ENCODE results near the gene CCHCR1. TPM values are rescaled to one million over a fixed set of nuclear protein-coding genes. Genes with fewer than 3 reads are reported as not detected.

CCHCR1 gene
- total and polyA plus RNA-seq, 2 of the 13 experiments (the other 11 are each of a cell fraction or from before 2014, with no cell fraction given), result 14.6 to 28.2 TPM

- no peak for TF ChIP-seq HOXA9 (CRISPR knock-in tag; IDR thresholded peaks at IDR 0.05; ENCODE audit: borderline replicate concordance)
- no peak for TF ChIP-seq MAFK (conservative IDR thresholded peaks at IDR 0.05 in 1 of 2, IDR thresholded peaks at IDR 0.05 in 1 of 2; ENCODE audit: low read length in 2 of 2)
- TF ChIP-seq PRMT3 (CRISPR knock-in tag; IDR thresholded peaks at IDR 0.05; ENCODE audit: borderline replicate concordance, low read depth), result 0 out of 2 replicates have a peak, but pooled peaks have one; percentile 15
- no peak for TF ChIP-seq POLR2AphosphoS2 (IDR thresholded peaks at IDR 0.05; ENCODE audit: low read depth, low read length)
- TF ChIP-seq ZBTB46 (CRISPR knock-in tag; IDR thresholded peaks at IDR 0.05; ENCODE audit: borderline replicate concordance), result no peak
- no peak for TF ChIP-seq CBX1 (IDR thresholded peaks at IDR 0.05; ENCODE audit: low read depth)
- TF ChIP-seq PREB (CRISPR knock-in tag; IDR thresholded peaks at IDR 0.05), result no peak
- TF ChIP-seq ZSCAN5A (CRISPR knock-in tag; IDR thresholded peaks at IDR 0.05; ENCODE audit: borderline replicate concordance), result no peak; the same call in 1 of the 2 replicates
- TF ChIP-seq ZSCAN29 (CRISPR knock-in tag; conservative IDR thresholded peaks at IDR 0.05), result 0 out of 2 replicates have a peak, but pooled peaks have one; percentile 18
- peak; percentile 87; the same call in 1 of the 2 replicates for TF ChIP-seq MEIS1 (CRISPR knock-in tag; IDR thresholded peaks at IDR 0.05; ENCODE audit: borderline replicate concordance)
- TF ChIP-seq POLR2AphosphoS5 (IDR thresholded peaks at IDR 0.05; ENCODE audit: low read depth, low read length), result peak; percentile 28; the same call in 1 of the 2 replicates
- TF ChIP-seq ZNF350 (CRISPR knock-in tag; IDR thresholded peaks at IDR 0.05; ENCODE audit: borderline replicate concordance, low read depth), result peak; percentile 38; the same call in 1 of the 2 replicates
- TF ChIP-seq NR3C1 (CRISPR knock-in tag; IDR thresholded peaks at IDR 0.05), result no peak
- TF ChIP-seq THAP11 (CRISPR knock-in tag; IDR thresholded peaks at IDR 0.05), result peak; percentile 36; the same call in 1 of the 2 replicates
- no peak for TF ChIP-seq ADNP (CRISPR knock-in tag; IDR thresholded peaks at IDR 0.05)
- no peak for TF ChIP-seq NONO (IDR thresholded peaks at IDR 0.05)
- TF ChIP-seq NONO (CRISPR knock-in tag; conservative IDR thresholded peaks at IDR 0.05), result peak; percentile 48; the same call in 1 of the 2 replicates
- TF ChIP-seq KDM5A (IDR thresholded peaks at IDR 0.05; ENCODE audit: borderline replicate concordance, low read length), result peak; percentile 56; the same call in 1 of the 2 replicates
- no peak for TF ChIP-seq LRRFIP1 (CRISPR knock-in tag; conservative IDR thresholded peaks at IDR 0.05)
These were observed 40.1 kb upstream of the CCHCR1 start (continued) for GRCh38 chr6:31197559-31198305.

Data from HepG2 (cell line).